ENCODE results near the gene TIGD7.

The TIGD7 gene

GRCh38 chr16:3305109-3306068 is at the start of gene TIGD7, which contains the start of gene ZNF75A:
Gene TIGD7, minus strand, starts transcription at chr16:3305430. Its CDS starts 4,816 bp downstream, at chr16:3300614.
Gene ZNF75A, plus strand, starts transcription at chr16:3305497. Its CDS starts 2,932 bp downstream, at chr16:3308429.
- peak within 1 kb of the TSS; percentile 87 for H3K27ac ChIP-seq
- TF ChIP-seq POLR2AphosphoS5 (IDR thresholded peaks at IDR 0.05; ENCODE audit: borderline replicate concordance, low read depth, low read length) (peak; percentile 97), EZH2 (IDR thresholded peaks at IDR 0.05) (no peak)
- no peak for DNase-seq (ENCODE audit: low read depth, low spot score)
- peaks cover 43% of the 10 kb centered on the region for H3K36me3 ChIP-seq (ENCODE audit: insufficient read depth, low read length)
- peak within 1 kb of the TSS; percentile 84 for H3K9ac ChIP-seq (ENCODE audit: insufficient read length)
- H3K4me3 ChIP-seq, result peak within 1 kb of the TSS; percentile 83
- peaks cover 4% of the 10 kb centered on the region; the same call in 1 of the 2 replicates for H3K9me3 ChIP-seq (ENCODE audit: low read depth, low read length)

- DNase-seq (ENCODE audit: low read depth, low spot score), result no peak
- no peaks in the 10 kb centered on the region for H3K36me3 ChIP-seq (ENCODE audit: insufficient read depth, low read length)
- H3K9me3 ChIP-seq (ENCODE audit: low read depth, low read length), result no peaks in the 10 kb centered on the region
- no peak overlapping the region for H3K27ac ChIP-seq
- H3K4me3 ChIP-seq, result no peak overlapping the region
- no peak overlapping the region for H3K9ac ChIP-seq (ENCODE audit: insufficient read length)
- TF ChIP-seq EZH2 (IDR thresholded peaks at IDR 0.05) (no peak), POLR2AphosphoS5 (IDR thresholded peaks at IDR 0.05; ENCODE audit: borderline replicate concordance, low read depth, low read length) (no peak), FOXP2 (optimal IDR thresholded peaks at IDR 0.05; ENCODE audit: control extremely low read depth, extremely low read length, insufficient read depth) (no peak)
These were observed 43.9 kb upstream of the TIGD7 start for GRCh38 chr16:3349175-3349574.

- no peak overlapping the region for H3K27ac ChIP-seq
- DNase-seq (ENCODE audit: low read depth, low spot score), result no peak
- H3K9ac ChIP-seq (ENCODE audit: insufficient read length), result no peak overlapping the region
- no peak for TF ChIP-seq POLR2AphosphoS5 (IDR thresholded peaks at IDR 0.05; ENCODE audit: borderline replicate concordance, low read depth, low read length)
- TF ChIP-seq FOXP2 (optimal IDR thresholded peaks at IDR 0.05; ENCODE audit: control extremely low read depth, extremely low read length, insufficient read depth), result no peak
- TF ChIP-seq EZH2 (IDR thresholded peaks at IDR 0.05), result no peak
- no peak overlapping the region for H3K4me3 ChIP-seq
- H3K36me3 ChIP-seq (ENCODE audit: insufficient read depth, low read length), result no peaks in the 10 kb centered on the region
- H3K9me3 ChIP-seq (ENCODE audit: low read depth, low read length), result no peaks in the 10 kb centered on the region
These were observed 43.4 kb upstream of the TIGD7 start for GRCh38 chr16:3348547-3349167.

GRCh38 chr16:3347586-3347985 is 42.4 kb upstream of the TIGD7 start:
- TF ChIP-seq POLR2AphosphoS5 (IDR thresholded peaks at IDR 0.05; ENCODE audit: borderline replicate concordance, low read depth, low read length) (no peak), EZH2 (IDR thresholded peaks at IDR 0.05) (no peak), FOXP2 (optimal IDR thresholded peaks at IDR 0.05; ENCODE audit: control extremely low read depth, extremely low read length, insufficient read depth) (no peak)
- H3K9ac ChIP-seq (ENCODE audit: insufficient read length), result no peak overlapping the region

GRCh38 chr16:3346041-3346440 is 40.8 kb upstream of the TIGD7 start:
- H3K9me3 ChIP-seq (ENCODE audit: low read depth, low read length), result no peaks in the 10 kb centered on the region
- no peak for DNase-seq (ENCODE audit: low read depth, low spot score)
- H3K9ac ChIP-seq (ENCODE audit: insufficient read length), result no peak overlapping the region
- TF ChIP-seq EZH2 (IDR thresholded peaks at IDR 0.05) (no peak), POLR2AphosphoS5 (IDR thresholded peaks at IDR 0.05; ENCODE audit: borderline replicate concordance, low read depth, low read length) (no peak), FOXP2 (optimal IDR thresholded peaks at IDR 0.05; ENCODE audit: control extremely low read depth, extremely low read length, insufficient read depth) (no peak)
- H3K36me3 ChIP-seq (ENCODE audit: insufficient read depth, low read length), result no peaks in the 10 kb centered on the region
- H3K27ac ChIP-seq, result no peak overlapping the region
- H3K4me3 ChIP-seq, result no peak overlapping the region

More at GRCh38 chr16:3347586-3347985, 42.4 kb upstream of the TIGD7 start:
- Histone ChIP-seq H3K36me3 (ENCODE audit: insufficient read depth, low read length) (no peaks in the 10 kb centered on the region), H3K4me3 (no peak overlapping the region), H3K27ac (no peak overlapping the region), H3K9me3 (ENCODE audit: low read depth, low read length) (no peaks in the 10 kb centered on the region)
- no peak for DNase-seq (ENCODE audit: low read depth, low spot score)

GRCh38 chr16:3328643-3329042 is 23.4 kb upstream of the TIGD7 start:
- Histone ChIP-seq H3K4me3 (no peak overlapping the region), H3K9ac (ENCODE audit: insufficient read length) (no peak overlapping the region), H3K9me3 (ENCODE audit: low read depth, low read length) (no peaks in the 10 kb centered on the region), H3K36me3 (ENCODE audit: insufficient read depth, low read length) (no peaks in the 10 kb centered on the region), H3K27ac (no peak overlapping the region)
- TF ChIP-seq POLR2AphosphoS5 (IDR thresholded peaks at IDR 0.05; ENCODE audit: borderline replicate concordance, low read depth, low read length) (no peak), EZH2 (IDR thresholded peaks at IDR 0.05) (no peak), FOXP2 (optimal IDR thresholded peaks at IDR 0.05; ENCODE audit: control extremely low read depth, extremely low read length, insufficient read depth) (no peak)
- no peak for DNase-seq (ENCODE audit: low read depth, low spot score)

- H3K9me3 ChIP-seq (ENCODE audit: low read depth, low read length), result no peaks in the 10 kb centered on the region
- TF ChIP-seq POLR2AphosphoS5 (IDR thresholded peaks at IDR 0.05; ENCODE audit: borderline replicate concordance, low read depth, low read length), result no peak
- no peak for TF ChIP-seq EZH2 (IDR thresholded peaks at IDR 0.05)
- TF ChIP-seq FOXP2 (optimal IDR thresholded peaks at IDR 0.05; ENCODE audit: control extremely low read depth, extremely low read length, insufficient read depth), result no peak
- no peaks in the 10 kb centered on the region for H3K36me3 ChIP-seq (ENCODE audit: insufficient read depth, low read length)
These were observed 22.9 kb upstream of the TIGD7 start for GRCh38 chr16:3328104-3328503.

GRCh38 chr16:3327514-3327913 is 22.3 kb upstream of the TIGD7 start:
- no peak overlapping the region for H3K27ac ChIP-seq
- no peaks in the 10 kb centered on the region for H3K36me3 ChIP-seq (ENCODE audit: insufficient read depth, low read length)
- TF ChIP-seq POLR2AphosphoS5 (IDR thresholded peaks at IDR 0.05; ENCODE audit: borderline replicate concordance, low read depth, low read length), result no peak
- no peak for TF ChIP-seq EZH2 (IDR thresholded peaks at IDR 0.05)
- TF ChIP-seq FOXP2 (optimal IDR thresholded peaks at IDR 0.05; ENCODE audit: control extremely low read depth, extremely low read length, insufficient read depth), result no peak
- H3K9me3 ChIP-seq (ENCODE audit: low read depth, low read length), result no peaks in the 10 kb centered on the region
- H3K4me3 ChIP-seq, result no peak overlapping the region
- no peak overlapping the region for H3K9ac ChIP-seq (ENCODE audit: insufficient read length)
- DNase-seq (ENCODE audit: low read depth, low spot score), result no peak

More at GRCh38 chr16:3328104-3328503, 22.9 kb upstream of the TIGD7 start:
- DNase-seq (ENCODE audit: low read depth, low spot score), result no peak
- Histone ChIP-seq H3K9ac (ENCODE audit: insufficient read length) (no peak overlapping the region), H3K4me3 (no peak overlapping the region), H3K27ac (no peak overlapping the region)

Measured in SK-N-MC (cell line).